K562 (cell line): Measurements from ENCODE around the gene GTPBP1. TPM values are rescaled to one million over a fixed set of nuclear protein-coding genes. Genes with fewer than 3 reads are reported as not detected.

Source experiments
- COPS2 ChIP-seq: fragments of 450-650 bp; conservative IDR thresholded peaks from 2 replicates; pipeline ENCODE4 v1.6.1; 2016; ENCODE audit warnings: mild to moderate bottlenecking, moderate library complexity
- DIDO1 ChIP-seq: fragments of 450-650 bp; IDR thresholded peaks from 2 replicates; pipeline ENCODE4 v1.6.1; 2016; ENCODE audit warnings: low read depth, missing biosample characterization, missing genetic modification characterization
- ERF ChIP-seq: fragments of 450-650 bp; formaldehyde crosslinking; IDR thresholded peaks from 2 replicates; pipeline ENCODE4 v1.4.0; 2020; ENCODE audit warnings: mild to moderate bottlenecking, mixed read lengths
- ESRRA ChIP-seq: fragments of 450-650 bp; IDR thresholded peaks from 2 replicates; pipeline ENCODE4 v1.6.1; 2014; ENCODE audit warnings: low read depth, mild to moderate bottlenecking, moderate library complexity, borderline replicate concordance
- FIP1L1 ChIP-seq: fragments of 200-400 bp; formaldehyde crosslinking; IDR thresholded peaks from 2 replicates; pipeline ENCODE4 v1.6.1; 2018; ENCODE audit warnings: mild to moderate bottlenecking, low read depth, low read length; ENCODE audit not compliant: poor library complexity, severe bottlenecking
- KAT7 ChIP-seq: sonication (generic); formaldehyde crosslinking; IDR thresholded peaks from 2 replicates; pipeline ENCODE4 v1.8.0; 2022; ENCODE audit warnings: missing genetic modification reagents, mild to moderate bottlenecking, borderline replicate concordance
- KDM5B ChIP-seq: fragments of 200-600 bp; sonication (generic); IDR thresholded peaks from 2 replicates; pipeline ENCODE4 v1.6.1; 2012; ENCODE audit warnings: low read depth, mild to moderate bottlenecking, moderate library complexity, low read length, control low read depth, inconsistent platforms; ENCODE audit not compliant: insufficient replicate concordance
- MAZ ChIP-seq, 2 experiments: fragments of 450-650 bp in 1 of 2; sonication (generic) in 1 of 2; formaldehyde crosslinking; IDR thresholded peaks in 1 of 2; conservative IDR thresholded peaks in 1 of 2; 2 replicates each; pipeline versions ENCODE4 v1.4.0 to v1.5.0; 2020; ENCODE audit warnings: mild to moderate bottlenecking in 1 of 2, missing genetic modification reagents in 1 of 2
- MCM7 ChIP-seq, 2 experiments: fragments of 450-650 bp; IDR thresholded peaks; 2 replicates each; pipeline ENCODE4 v1.6.1; 2016 to 2018
- MXI1 ChIP-seq: IDR thresholded peaks from 2 replicates; pipeline ENCODE4 v1.6.1; 2011; ENCODE audit warnings: low read depth, mild to moderate bottlenecking, improper control_type of control experiment, low read length
- MYC ChIP-seq, 2 experiments: fragments of 250-450 bp in 1 of 2; sonication (Bioruptor Pico) in 1 of 2; IDR thresholded peaks; 2 replicates each; pipeline versions ENCODE4 v1.5.1 to v1.6.1; 2012 to 2021; ENCODE audit warnings: low read depth in 2 of 2, borderline replicate concordance in 1 of 2, improper control_type of control experiment in 1 of 2, low read length in 1 of 2, mild to moderate bottlenecking in 1 of 2, moderate library complexity in 1 of 2
- PHF20 ChIP-seq: fragments of 450-650 bp; IDR thresholded peaks from 2 replicates; pipeline ENCODE4 v1.6.1; 2018; ENCODE audit not compliant: partially characterized antibody
- SAP30 ChIP-seq: fragments of 200-600 bp; sonication (generic); IDR thresholded peaks from 2 replicates; pipeline ENCODE4 v1.6.1; 2012; ENCODE audit warnings: borderline replicate concordance, low read depth, mild to moderate bottlenecking, moderate library complexity, low read length, control low read depth, inconsistent platforms; ENCODE audit not compliant: insufficient read depth, poor library complexity, severe bottlenecking
- SIN3A ChIP-seq, 2 experiments: fragments of 150-350 bp in 1 of 2; IDR thresholded peaks; 2 replicates each; pipeline ENCODE4 v1.6.1; 2011 to 2016; ENCODE audit warnings: borderline replicate concordance in 2 of 2, low read depth in 2 of 2, low read length in 2 of 2, mild to moderate bottlenecking in 2 of 2, moderate library complexity in 2 of 2; ENCODE audit not compliant: control insufficient read depth in 1 of 2
- SMAD4 ChIP-seq: fragments of 250-450 bp; sonication (Bioruptor Pico); conservative IDR thresholded peaks from 2 replicates; pipeline ENCODE4 v1.8.0; 2021; ENCODE audit warnings: inconsistent platforms, mild to moderate bottlenecking, moderate library complexity
- SNRNP70 ChIP-seq: fragments of 200-400 bp; formaldehyde crosslinking; optimal IDR thresholded peaks from 2 replicates; pipeline ENCODE3; 2017; ENCODE audit warnings: low read depth, low read length
- TAF7 ChIP-seq: fragments of 450-650 bp; IDR thresholded peaks from 2 replicates; pipeline ENCODE4 v1.6.1; 2016; ENCODE audit warnings: missing genetic modification characterization, missing compliant biosample characterization
- polyA plus RNA-seq, 8 experiments: library from polyadenylated mRNA; depleted of rRNA in 4 of 8; stranded (reverse) in 5 of 8; unstranded in 3 of 8; fragments of >200 nt; fragmentation: Nextera tagmentation in 2 of 8; fragmentation: Illumina TruSeq in 1 of 8; extraction: Ambion mirVana in 2 of 8; extraction: Trizol in 1 of 8; gene quantifications; 2 replicates each; pipeline versions ENCODE4 v1.2.1 to v1.2.3, GENCODE V29; 2011 to 2014; ENCODE audit warnings: inconsistent platforms in 1 of 8, missing spikeins in 1 of 8
- total RNA-seq, 7 experiments: library from RNA; depleted of rRNA in 6 of 7; stranded (reverse); fragments of >200 nt in 6 of 7; fragmentation: Illumina TruSeq in 2 of 7; extraction: Trizol in 2 of 7; gene quantifications; 2 replicates each; pipeline versions ENCODE4 v1.2.1 to v1.2.3, GENCODE V29; 2011 to 2021; ENCODE audit warnings: low replicate concordance in 1 of 7
- TF ChIP-seq, protein P1 (sequence below): sonication (generic); formaldehyde crosslinking; IDR thresholded peaks from 2 replicates; pipeline ENCODE4 v1.8.0; 2022; ENCODE audit warnings: mild to moderate bottlenecking, missing genetic modification reagents, borderline replicate concordance
- TF ChIP-seq, protein P2 (sequence below): sonication (generic); formaldehyde crosslinking; IDR thresholded peaks from 2 replicates; pipeline ENCODE4 v1.8.0; 2022; ENCODE audit warnings: missing genetic modification reagents, mild to moderate bottlenecking, moderate library complexity, borderline replicate concordance
- TF ChIP-seq, protein P3 (sequence below): fragments of 150-350 bp; conservative IDR thresholded peaks from 2 replicates; pipeline ENCODE4 v1.6.1; 2014; ENCODE audit warnings: low read length

Gene GTPBP1
- total and polyA plus RNA-seq, 9 of the 15 experiments (the other 6 are each of a cell fraction or from before 2014, with no cell fraction given): 0.83 to 53.2 (median 23.3) TPM

DNA sequence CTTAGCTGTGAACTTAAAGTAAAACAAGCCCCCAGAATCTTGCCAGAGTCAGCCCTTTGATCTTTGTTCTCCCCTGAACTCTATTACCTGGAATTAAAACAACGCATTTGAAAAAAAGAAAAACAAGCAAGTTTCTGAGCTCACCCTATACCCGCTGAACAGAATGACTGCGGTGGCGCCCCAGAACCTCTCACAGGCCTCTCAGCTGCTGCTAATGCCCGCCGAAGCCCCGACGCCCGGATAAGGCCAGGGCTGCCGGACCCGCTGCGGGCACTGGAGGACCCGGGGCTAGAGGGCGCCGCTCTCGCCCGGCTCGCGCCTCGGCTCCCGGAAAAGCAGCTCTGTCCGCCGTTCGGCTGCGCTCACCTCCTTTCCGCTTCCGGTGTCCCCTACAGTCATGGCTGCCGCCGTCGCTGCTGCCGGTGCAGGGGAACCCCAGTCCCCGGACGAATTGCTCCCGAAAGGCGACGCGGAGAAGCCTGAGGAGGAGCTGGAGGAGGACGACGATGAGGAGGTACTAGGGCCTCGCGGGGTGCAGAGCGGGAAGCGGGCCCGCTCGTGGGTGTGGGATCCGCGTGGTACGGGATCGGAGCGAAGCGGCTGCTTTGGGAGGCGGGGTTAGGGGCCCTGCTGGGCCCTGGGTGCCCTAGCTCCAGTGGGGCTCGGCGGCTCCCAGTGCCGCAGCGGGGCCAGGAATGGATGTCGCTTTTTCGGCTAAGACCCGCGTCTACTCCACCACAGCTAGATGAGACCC lies 24.0 kb upstream of the GTPBP1 start, which contains the start of gene TOMM22 (continued):
- TF ChIP-seq SAP30 (peak; percentile 89), KAT7 (CRISPR knock-in tag) (peak; percentile 82; the same call in 1 of the 2 replicates), MAZ (CRISPR knock-in tag; conservative IDR thresholded peaks at IDR 0.05 in 1 of 2, IDR thresholded peaks at IDR 0.05 in 1 of 2) (peak; percentile 54 to 74; a peak in 3 of 4 replicates), MXI1 (0 out of 2 replicates have a peak, but pooled peaks have one; percentile 30), MYC (IDR thresholded peaks at IDR 0.05; ENCODE audit: low read depth, low read length) (peak; percentile 77), MYC (CRISPR knock-in tag; IDR thresholded peaks at IDR 0.05; ENCODE audit: borderline replicate concordance, low read depth) (peak; percentile 83; the same call in 1 of the 2 replicates), ERF (CRISPR knock-in tag) (no peak), FIP1L1 (peak; percentile 79), SNRNP70 (no peak), MCM7 (IDR thresholded peaks at IDR 0.05) (no peak), PHF20 (peak; percentile 96), DIDO1 (tag) (peak; percentile 81), COPS2 (no peak), SMAD4 (CRISPR knock-in tag) (0 out of 2 replicates have a peak, but pooled peaks have one; percentile 32), KDM5B (peak; percentile 87), SIN3A (IDR thresholded peaks at IDR 0.05; ENCODE audit: borderline replicate concordance in 2 of 2, control insufficient read depth in 1 of 2, low read depth in 2 of 2, low read length in 2 of 2) (peak; percentile 48 to 52; a peak in 1 of 4 replicates), ESRRA (peak; percentile 67), TAF7 (peak; percentile 80)
- TF ChIP-seq, protein P1, sequence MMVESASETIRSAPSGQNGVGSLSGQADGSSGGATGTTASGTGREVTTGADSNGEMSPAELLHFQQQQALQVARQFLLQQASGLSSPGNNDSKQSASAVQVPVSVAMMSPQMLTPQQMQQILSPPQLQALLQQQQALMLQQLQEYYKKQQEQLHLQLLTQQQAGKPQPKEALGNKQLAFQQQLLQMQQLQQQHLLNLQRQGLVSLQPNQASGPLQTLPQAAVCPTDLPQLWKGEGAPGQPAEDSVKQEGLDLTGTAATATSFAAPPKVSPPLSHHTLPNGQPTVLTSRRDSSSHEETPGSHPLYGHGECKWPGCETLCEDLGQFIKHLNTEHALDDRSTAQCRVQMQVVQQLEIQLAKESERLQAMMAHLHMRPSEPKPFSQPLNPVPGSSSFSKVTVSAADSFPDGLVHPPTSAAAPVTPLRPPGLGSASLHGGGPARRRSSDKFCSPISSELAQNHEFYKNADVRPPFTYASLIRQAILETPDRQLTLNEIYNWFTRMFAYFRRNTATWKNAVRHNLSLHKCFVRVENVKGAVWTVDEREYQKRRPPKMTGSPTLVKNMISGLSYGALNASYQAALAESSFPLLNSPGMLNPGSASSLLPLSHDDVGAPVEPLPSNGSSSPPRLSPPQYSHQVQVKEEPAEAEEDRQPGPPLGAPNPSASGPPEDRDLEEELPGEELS (CRISPR knock-in tag): no peak
- TF ChIP-seq, protein P2, sequence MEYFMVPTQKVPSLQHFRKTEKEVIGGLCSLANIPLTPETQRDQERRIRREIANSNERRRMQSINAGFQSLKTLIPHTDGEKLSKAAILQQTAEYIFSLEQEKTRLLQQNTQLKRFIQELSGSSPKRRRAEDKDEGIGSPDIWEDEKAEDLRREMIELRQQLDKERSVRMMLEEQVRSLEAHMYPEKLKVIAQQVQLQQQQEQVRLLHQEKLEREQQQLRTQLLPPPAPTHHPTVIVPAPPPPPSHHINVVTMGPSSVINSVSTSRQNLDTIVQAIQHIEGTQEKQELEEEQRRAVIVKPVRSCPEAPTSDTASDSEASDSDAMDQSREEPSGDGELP (CRISPR knock-in tag): peak; percentile 78
- TF ChIP-seq, protein P3, sequence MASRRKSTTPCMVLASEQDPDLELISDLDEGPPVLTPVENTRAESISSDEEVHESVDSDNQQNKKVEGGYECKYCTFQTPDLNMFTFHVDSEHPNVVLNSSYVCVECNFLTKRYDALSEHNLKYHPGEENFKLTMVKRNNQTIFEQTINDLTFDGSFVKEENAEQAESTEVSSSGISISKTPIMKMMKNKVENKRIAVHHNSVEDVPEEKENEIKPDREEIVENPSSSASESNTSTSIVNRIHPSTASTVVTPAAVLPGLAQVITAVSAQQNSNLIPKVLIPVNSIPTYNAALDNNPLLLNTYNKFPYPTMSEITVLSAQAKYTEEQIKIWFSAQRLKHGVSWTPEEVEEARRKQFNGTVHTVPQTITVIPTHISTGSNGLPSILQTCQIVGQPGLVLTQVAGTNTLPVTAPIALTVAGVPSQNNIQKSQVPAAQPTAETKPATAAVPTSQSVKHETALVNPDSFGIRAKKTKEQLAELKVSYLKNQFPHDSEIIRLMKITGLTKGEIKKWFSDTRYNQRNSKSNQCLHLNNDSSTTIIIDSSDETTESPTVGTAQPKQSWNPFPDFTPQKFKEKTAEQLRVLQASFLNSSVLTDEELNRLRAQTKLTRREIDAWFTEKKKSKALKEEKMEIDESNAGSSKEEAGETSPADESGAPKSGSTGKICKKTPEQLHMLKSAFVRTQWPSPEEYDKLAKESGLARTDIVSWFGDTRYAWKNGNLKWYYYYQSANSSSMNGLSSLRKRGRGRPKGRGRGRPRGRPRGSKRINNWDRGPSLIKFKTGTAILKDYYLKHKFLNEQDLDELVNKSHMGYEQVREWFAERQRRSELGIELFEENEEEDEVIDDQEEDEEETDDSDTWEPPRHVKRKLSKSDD: no peak
